LHCN-M2 (cell line): Measurements from ENCODE around the gene CEP170B. TPM values are rescaled to one million over a fixed set of nuclear protein-coding genes. Genes with fewer than 3 reads are reported as not detected.
A peak's percentile ranks its signal among the peaks of the same experiment; 100 is the strongest.
"Not testable (repeated sequence)": the region's sequence is repeated elsewhere in the genome, so short reads cannot be mapped to it uniquely, and the experiment has no call there.

Source experiments
- DNase-seq: peaks from one replicate; pipeline ENCODE4 v3.0.0-alpha.2; 2012; ENCODE audit warnings: low read depth
- total RNA-seq: library from RNA; depleted of rRNA; stranded (reverse); fragments of >200 nt; gene quantifications from 2 replicates; pipeline ENCODE4 v1.2.3, GENCODE V29; 2014

CEP170B gene
- total RNA-seq, 1 experiment from 2014 or later: 30.3 TPM

GRCh38 chr14:104904650-104905578, 39.8 kb downstream of the CEP170B start:
- DNase-seq: not testable (repeated sequence)

- not testable (repeated sequence) for DNase-seq
These were observed 40.5 kb downstream of the CEP170B start for GRCh38 chr14:104905579-104905933.

GRCh38 chr14:104908303-104908702, 43.2 kb downstream of the CEP170B start:
- DNase-seq: no peak

- no peak for DNase-seq
These were observed 47.0 kb downstream of the CEP170B start for GRCh38 chr14:104912053-104912452.

DNA sequence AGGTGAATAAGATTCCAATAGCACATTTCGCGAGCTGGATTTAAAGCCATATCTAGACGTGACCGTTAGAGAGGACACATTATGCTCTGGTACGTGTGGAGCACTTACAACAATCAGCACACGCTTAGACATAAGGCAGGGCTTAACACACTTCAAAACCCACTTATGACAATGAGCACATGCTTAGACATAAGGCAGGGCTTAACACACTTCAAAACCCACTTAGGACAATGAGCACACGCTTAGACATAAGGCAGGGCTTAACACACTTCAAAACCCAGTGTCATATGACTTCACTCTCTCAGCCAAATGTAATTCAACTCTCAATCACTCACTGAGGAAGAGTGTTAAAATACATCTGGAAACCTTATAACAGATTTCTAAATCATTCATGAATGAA, 48.4 kb downstream of the CEP170B start:
- no peak for DNase-seq

- DNase-seq: no peak
These were observed 52.0 kb downstream of the CEP170B start for GRCh38 chr14:104917116-104917515.

DNA sequence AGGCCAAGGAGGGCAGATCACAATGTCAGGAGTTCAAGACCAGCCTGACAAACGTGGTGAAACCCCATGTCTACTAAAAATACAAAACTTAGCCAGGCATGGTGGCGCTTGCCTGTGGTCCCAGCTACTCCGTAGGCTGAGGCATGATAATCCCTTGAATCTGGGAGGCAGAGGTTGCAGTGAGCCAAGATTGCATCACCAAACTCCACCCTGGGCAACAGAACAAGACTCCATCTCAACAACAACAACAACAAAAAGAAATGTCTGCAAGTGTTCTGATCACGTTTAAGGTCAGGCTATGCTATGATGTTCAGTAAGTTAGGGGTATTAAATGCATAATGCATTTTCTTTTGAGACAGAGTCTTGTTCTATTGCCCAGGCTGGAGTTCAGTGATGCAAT, 52.9 kb downstream of the CEP170B start:
- no peak for DNase-seq

DNA sequence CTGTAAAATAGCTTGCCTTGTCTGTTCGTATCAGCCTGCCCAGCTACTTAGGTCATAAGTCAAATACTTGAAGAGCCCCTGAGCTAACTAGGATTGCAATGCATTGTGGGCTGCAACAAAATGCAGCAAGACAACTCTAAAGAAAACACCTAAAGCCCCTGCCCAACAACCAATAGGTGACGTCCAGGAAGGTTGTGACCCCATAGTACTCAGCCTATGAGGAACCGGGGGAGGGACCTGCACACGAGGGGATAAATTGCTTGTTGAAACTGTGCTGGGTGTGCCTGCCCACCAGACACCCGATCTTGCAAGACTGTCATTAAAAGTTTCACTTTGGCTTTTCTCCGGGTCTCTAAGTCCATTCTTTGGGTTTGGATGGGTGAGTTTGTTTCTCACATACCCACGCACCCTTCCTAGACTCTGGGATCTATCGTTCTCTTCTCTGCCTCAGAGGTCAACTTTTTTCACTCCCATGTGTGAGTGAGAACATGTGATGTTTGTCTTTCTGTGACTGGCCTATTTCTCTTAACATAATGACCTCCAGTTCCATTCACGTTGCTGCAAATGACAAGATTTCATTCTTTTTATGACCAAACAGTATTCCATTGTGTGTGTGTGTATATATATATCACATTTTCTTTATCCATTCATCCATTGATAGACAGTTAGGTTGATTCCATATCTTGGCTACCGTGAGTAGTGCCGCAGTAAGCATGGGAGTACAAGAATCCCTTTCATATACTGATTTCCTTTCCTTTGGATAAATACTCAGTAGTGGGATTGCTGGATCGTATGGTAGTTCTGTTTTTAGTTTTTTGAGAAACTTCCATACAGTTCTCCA, 54.3 kb downstream of the CEP170B start:
- DNase-seq: not testable (repeated sequence)

DNA sequence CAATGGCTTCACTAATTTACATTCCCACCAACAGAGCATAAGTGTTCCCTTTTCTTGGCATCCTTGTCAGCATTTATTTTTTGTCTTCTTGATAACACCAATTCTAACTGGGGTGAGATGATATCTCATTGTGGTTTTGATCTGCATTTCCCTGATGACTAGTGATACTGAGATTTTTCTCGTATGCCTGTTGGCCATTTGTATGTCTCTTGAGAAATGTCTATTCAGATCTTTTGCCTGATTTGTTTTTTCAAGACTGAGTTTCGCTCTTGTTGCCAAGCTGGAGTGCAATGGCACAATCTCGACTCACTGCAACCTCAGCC, 54.9 kb downstream of the CEP170B start:
- DNase-seq: peak; percentile 35

DNA sequence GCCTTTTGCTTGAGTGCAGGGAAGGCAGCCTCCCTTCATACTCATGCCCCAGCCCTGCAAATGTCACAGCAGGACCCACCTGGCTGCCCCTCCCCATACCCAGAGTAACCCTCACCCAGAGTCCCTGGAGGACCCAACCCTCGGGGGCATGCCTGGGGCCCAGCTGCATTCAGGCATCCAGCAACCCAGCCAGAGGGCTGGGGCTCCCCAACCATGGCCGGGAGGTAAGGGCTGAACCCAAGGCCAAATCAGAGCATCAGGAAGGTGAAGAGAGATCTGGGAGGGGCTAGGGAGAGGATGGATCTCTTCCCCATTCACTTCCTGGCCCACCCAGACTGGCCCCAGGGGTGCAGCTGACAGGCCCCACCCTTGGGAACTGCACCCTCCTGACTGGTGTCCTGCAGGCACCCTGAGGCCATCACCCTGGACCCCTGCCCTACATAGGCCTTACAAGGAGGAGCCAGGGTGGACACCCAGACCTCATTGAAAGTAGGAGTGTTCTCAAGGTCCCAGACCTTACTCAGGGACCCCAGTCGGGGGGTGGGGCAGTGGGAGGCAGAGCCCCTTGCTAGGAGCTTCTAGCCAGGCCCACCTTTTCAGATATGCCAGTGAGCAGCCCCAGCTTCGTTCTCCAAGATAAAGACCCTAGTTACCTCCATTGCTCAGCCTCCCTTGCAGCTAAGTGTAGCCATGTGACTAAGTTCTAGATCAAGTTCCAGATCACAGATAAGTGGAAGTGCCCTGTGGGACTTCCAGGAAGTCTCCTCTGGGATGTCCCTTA, 58.8 kb downstream of the CEP170B start:
- DNase-seq: no peak

DNA sequence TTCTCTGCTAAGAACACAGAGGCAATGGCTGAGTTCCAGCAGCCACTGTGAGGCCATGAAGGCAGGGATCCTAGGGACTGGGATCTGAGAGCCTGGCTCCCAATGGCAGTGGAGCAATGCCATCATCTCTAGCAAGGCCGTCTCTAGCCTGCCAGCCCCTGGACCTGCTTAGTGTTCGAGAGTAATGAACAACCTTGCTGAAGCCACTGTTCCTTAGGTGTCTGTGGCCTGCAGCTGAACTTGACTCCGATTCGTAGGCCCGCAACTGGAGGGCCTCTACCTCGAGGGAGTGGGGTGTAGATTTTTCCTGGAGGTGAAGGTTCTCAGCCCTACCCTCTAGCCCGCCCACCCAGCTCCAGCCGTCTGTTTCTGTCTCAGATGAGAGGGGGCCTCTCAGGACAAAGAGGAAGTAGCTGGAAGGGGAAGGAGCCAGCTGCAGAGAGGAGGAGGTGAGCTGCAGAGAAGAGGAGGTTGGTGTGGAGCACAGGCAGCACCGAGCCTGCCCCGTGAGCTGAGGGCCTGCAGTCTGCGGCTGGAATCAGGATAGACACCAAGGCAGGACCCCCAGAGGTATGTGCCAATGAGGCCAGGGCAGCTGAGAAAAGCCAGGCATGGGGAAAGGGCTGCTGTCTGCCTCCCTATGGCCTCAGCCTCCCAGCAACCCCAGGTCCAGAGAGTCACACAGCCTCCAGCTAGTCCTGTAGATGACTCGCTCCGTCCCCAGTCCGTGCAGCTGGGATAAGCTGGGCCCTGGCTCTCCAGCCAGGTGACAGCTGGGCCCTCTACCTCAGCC, 59.5 kb downstream of the CEP170B start, which contains the start of gene PLD4:
Gene PLD4 (plus strand): TSS at position 459 of the 793 bp plus-strand sequence. CDS start 2,262 bp downstream, outside the sequence.
- DNase-seq: no peak

- DNase-seq: no peak
These were observed 60.3 kb downstream of the CEP170B start for GRCh38 chr14:104925214-104925854.

DNA sequence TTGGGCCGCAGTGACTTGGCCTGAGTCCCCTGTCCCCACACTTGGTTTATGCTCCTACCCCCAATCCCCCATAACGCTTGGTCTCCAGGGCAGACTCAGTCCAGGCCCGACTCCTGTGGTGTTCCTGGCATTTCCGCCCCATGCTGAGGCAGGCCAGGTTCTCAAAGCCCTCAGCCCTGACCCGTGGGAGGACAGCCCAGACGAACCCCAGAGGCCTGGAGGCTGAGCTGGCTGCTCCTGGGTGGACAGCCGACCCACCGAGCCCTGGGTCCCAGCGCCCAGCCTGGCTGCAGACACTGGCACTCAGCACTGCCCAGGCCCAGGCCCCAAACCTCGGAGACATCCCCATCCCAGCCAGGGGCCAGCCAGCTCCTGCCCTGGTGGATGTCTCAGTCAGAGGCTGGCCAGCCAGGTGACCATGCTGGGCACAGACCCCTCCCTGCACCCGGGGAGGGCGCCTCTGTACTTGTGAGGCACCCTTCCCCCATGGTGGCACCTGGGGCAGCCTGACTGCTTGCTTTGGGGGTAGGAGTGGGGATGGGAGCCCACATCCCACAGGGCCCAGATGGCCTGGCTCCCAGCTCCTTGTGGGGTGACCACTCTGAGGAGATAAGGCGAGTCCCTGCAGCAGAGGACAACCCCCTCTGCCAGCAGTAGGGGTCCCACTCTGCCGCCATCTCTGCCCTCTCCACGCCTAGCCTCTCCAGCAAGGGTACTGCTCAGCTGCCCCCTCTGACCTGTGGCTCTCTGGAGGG, 61.0 kb downstream of the CEP170B start:
- DNase-seq: no peak

DNA sequence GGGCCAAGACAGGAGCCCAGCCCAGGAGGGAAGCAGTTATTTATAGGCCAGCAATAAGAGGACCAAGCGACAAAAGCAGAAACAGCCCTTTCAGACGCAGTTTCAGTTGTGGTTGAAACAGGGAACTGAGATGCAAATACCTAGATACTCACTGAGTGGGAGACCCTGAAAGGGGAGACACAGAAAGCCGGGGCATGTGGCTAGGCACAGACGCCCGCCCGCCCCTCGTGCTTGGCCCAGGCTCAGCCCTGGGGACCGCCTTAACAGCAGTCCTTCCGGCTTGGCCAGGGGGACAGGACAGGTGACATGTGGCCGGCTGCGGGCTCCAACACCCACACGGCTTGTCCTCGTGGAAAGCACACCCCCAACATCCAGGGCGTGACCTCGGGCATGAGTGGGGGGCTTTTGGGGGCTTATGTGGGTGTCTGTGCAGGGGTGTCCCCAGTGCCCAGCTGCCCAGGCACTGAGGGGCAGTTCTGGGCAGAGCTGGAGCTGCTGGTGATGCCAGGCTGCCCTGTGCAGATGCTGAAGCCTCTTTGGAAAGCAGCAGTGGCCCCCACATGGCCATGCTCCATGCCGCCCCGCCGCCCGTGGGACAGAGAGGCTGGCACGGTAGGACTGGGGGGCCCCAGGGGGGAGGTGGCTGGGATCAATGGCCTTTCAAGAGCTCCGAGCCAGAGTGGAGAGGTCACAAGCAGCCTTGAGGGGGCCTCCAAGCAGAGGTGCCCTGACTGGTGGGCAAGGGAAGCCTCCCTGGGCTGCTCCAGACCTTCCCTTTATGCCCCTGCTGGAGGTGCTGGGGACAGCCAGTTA, 61.8 kb downstream of the CEP170B start:
- no peak for DNase-seq

DNA sequence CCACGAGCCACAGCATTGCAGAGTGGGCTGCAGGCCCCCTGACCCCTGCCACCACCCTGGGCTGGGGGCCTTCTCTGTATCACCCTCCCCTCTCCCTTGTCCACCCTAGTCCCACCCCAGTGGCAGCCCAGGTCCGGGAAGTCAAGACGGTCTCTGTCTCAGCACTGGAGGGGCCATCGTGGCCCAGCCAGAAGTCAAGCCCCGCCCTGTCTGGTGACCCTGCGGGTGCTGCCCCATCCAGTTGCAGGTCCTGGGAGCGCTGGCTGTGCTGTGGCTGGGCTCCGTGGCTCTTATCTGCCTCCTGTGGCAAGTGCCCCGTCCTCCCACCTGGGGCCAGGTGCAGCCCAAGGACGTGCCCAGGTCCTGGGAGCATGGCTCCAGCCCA, 62.4 kb downstream of the CEP170B start:
- no peak for DNase-seq

DNA sequence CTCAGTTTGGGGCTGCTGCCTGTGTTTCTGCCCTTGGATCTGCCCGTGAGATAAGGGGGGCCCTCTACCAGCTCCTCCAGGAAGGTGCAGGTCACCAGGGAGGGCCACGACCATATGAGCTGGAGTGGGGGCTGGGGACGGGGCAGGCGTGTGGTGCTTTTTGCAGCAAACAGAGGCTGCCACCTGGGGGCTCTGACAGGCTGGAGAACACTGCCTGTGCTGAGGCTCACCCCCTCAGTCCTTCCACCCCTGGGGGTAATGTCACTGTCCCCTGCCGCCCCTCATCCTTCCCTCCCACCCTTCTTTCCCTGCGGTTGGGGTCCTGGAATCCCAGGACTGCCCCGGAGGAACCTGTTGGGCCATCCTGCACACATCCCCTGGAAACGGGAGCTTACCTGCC, 62.8 kb downstream of the CEP170B start:
- no peak for DNase-seq

GRCh38 chr14:104928391-104929133, 63.5 kb downstream of the CEP170B start:
- no peak for DNase-seq
